H9 (cell line): ENCODE results near the gene JSRP1. TPM values are rescaled to one million over a fixed set of nuclear protein-coding genes. Genes with fewer than 3 reads are reported as not detected.

Experiments
- DNase-seq: peaks from one replicate; pipeline ENCODE4 v3.0.0-alpha.2; 2017
- H2AFZ ChIP-seq: one replicate; pipeline ENCODE4 v1.6.1; 2013; ENCODE audit warnings: mild to moderate bottlenecking, low read length, control low read depth, moderate library complexity
- H2AK5ac ChIP-seq: 2 replicates; pipeline ENCODE4 v1.6.1; 2013; ENCODE audit warnings: low read length, control low read depth, mixed read lengths; ENCODE audit not compliant: insufficient read length
- H2BK120ac ChIP-seq: one replicate; pipeline ENCODE4 v1.6.1; 2013; ENCODE audit warnings: low read depth, mild to moderate bottlenecking, low read length, control low read depth, inconsistent platforms; ENCODE audit not compliant: poor library complexity, severe bottlenecking
- H2BK12ac ChIP-seq: 2 replicates; pipeline ENCODE4 v1.6.1; 2013; ENCODE audit warnings: low read length, control low read depth, mixed read lengths, low read depth; ENCODE audit not compliant: insufficient read length
- H2BK15ac ChIP-seq: 2 replicates; pipeline ENCODE4 v1.6.1; 2013; ENCODE audit warnings: low read depth, low read length, control low read depth
- H2BK20ac ChIP-seq: one replicate; pipeline ENCODE4 v1.6.1; 2013; ENCODE audit warnings: low read depth, mild to moderate bottlenecking, low read length, control low read depth, inconsistent platforms; ENCODE audit not compliant: poor library complexity, severe bottlenecking
- H2BK5ac ChIP-seq: 2 replicates; pipeline ENCODE4 v1.6.1; 2013; ENCODE audit warnings: low read length, control low read depth, mixed read lengths; ENCODE audit not compliant: insufficient read length
- H3K14ac ChIP-seq: 2 replicates; pipeline ENCODE4 v1.6.1; 2013; ENCODE audit warnings: low read length, control low read depth; ENCODE audit not compliant: insufficient read depth
- H3K18ac ChIP-seq: 2 replicates; pipeline ENCODE4 v1.6.1; 2013; ENCODE audit warnings: low read depth, mild to moderate bottlenecking, mixed read lengths, low read length, control low read depth; ENCODE audit not compliant: insufficient read length
- H3K23ac ChIP-seq: 2 replicates; pipeline ENCODE4 v1.6.1; 2013; ENCODE audit warnings: low read length, control low read depth, mixed read lengths, low read depth; ENCODE audit not compliant: insufficient read length
- H3K23me2 ChIP-seq: 2 replicates; pipeline ENCODE4 v1.6.1; 2013; ENCODE audit warnings: low read depth, mild to moderate bottlenecking, mixed read lengths, low read length, control low read depth; ENCODE audit not compliant: insufficient read length, poor library complexity, severe bottlenecking
- H3K27ac ChIP-seq: 2 replicates; pipeline ENCODE4 v1.5.1; 2013; ENCODE audit warnings: low read length, control low read depth, mixed read lengths, low read depth; ENCODE audit not compliant: insufficient read length
- H3K27me3 ChIP-seq: 2 replicates; pipeline ENCODE4 v1.6.1; 2013; ENCODE audit warnings: low read length, control low read depth, inconsistent platforms; ENCODE audit not compliant: insufficient read depth
- H3K4ac ChIP-seq: 2 replicates; pipeline ENCODE4 v1.6.1; 2013; ENCODE audit warnings: low read depth, mild to moderate bottlenecking, control low read depth, inconsistent platforms, low read length, moderate library complexity
- H3K4me1 ChIP-seq: 2 replicates; pipeline ENCODE4 v1.6.1; 2013; ENCODE audit warnings: low read length, control low read depth, inconsistent platforms; ENCODE audit not compliant: insufficient read depth
- H3K4me2 ChIP-seq: 2 replicates; pipeline ENCODE4 v1.6.1; 2013; ENCODE audit warnings: low read length, control low read depth, mixed read lengths; ENCODE audit not compliant: insufficient read length, insufficient read depth
- H3K56ac ChIP-seq: 2 replicates; pipeline ENCODE4 v1.6.1; 2013; ENCODE audit warnings: low read depth, mild to moderate bottlenecking, mixed read lengths, low read length, control low read depth; ENCODE audit not compliant: insufficient read length
- H3K79me1 ChIP-seq: 2 replicates; pipeline ENCODE4 v1.6.1; 2013; ENCODE audit warnings: low read depth, mild to moderate bottlenecking, moderate library complexity, low read length, control low read depth, inconsistent platforms; ENCODE audit not compliant: insufficient read depth, poor library complexity, severe bottlenecking
- H3K79me2 ChIP-seq: 2 replicates; pipeline ENCODE4 v1.6.1; 2013; ENCODE audit warnings: low read length, control low read depth, inconsistent platforms; ENCODE audit not compliant: insufficient read depth
- H3K9ac ChIP-seq: 2 replicates; pipeline ENCODE4 v1.6.1; 2013; ENCODE audit warnings: low read length, control low read depth, mixed read lengths; ENCODE audit not compliant: insufficient read length; ENCODE audit errors: extremely low read depth
- H3K9me3 ChIP-seq: one replicate; pipeline ENCODE4 v1.6.1; 2013; ENCODE audit warnings: low read depth, low read length, inconsistent platforms; ENCODE audit not compliant: control insufficient read depth
- H3T11ph ChIP-seq: one replicate; pipeline ENCODE4 v1.6.1; 2013; ENCODE audit warnings: mild to moderate bottlenecking, low read length, control low read depth, inconsistent platforms
- H4K20me1 ChIP-seq: one replicate; pipeline ENCODE4 v1.6.1; 2013; ENCODE audit not compliant: control insufficient read depth, insufficient read length, insufficient read depth
- H4K5ac ChIP-seq: 2 replicates; pipeline ENCODE4 v1.6.1; 2013; ENCODE audit warnings: low read depth, mild to moderate bottlenecking, mixed read lengths, low read length, control low read depth; ENCODE audit not compliant: insufficient read length
- H4K8ac ChIP-seq: replicated peaks from 2 replicates; pipeline ENCODE4 v1.6.1; 2013; ENCODE audit warnings: low read length, control low read depth, mixed read lengths, low read depth; ENCODE audit not compliant: insufficient read length
- H4K91ac ChIP-seq: 2 replicates; pipeline ENCODE4 v1.6.1; 2013; ENCODE audit warnings: low read depth, mild to moderate bottlenecking, moderate library complexity, mixed read lengths, low read length, control low read depth; ENCODE audit not compliant: insufficient read length
- H3K27ac Mint-ChIP-seq, 3 experiments: 2 replicates in 2 of 3; 3 replicates in 1 of 3; pipeline ENCODE4 v1.8.0; 2020 to 2021; ENCODE audit warnings: mixed read lengths in 3 of 3, mild to moderate bottlenecking in 1 of 3, moderate library complexity in 1 of 3
- H3K27me3 Mint-ChIP-seq: 2 replicates; pipeline ENCODE4 v1.8.0; 2021; ENCODE audit warnings: low read depth, mild to moderate bottlenecking, moderate library complexity, mixed read lengths
- H3K36me3 Mint-ChIP-seq, 3 experiments: 2 replicates in 2 of 3; 3 replicates in 1 of 3; pipeline ENCODE4 v1.8.0; 2020 to 2021; ENCODE audit warnings: low read depth in 3 of 3, mixed read lengths in 3 of 3; ENCODE audit not compliant: insufficient read depth in 1 of 3
- H3K4me1 Mint-ChIP-seq, 2 experiments: 2 replicates each; pipeline ENCODE4 v1.8.0; 2020; ENCODE audit warnings: mixed read lengths in 2 of 2
- H3K4me3 Mint-ChIP-seq, 2 experiments: 2 replicates in 1 of 2; 3 replicates in 1 of 2; pipeline ENCODE4 v1.8.0; 2020 to 2021; ENCODE audit warnings: mild to moderate bottlenecking in 2 of 2, mixed read lengths in 2 of 2, moderate library complexity in 1 of 2
- H3K9me3 Mint-ChIP-seq, 2 experiments: 2 replicates in 1 of 2; 3 replicates in 1 of 2; pipeline ENCODE4 v1.8.0; 2020; ENCODE audit warnings: mild to moderate bottlenecking in 2 of 2, mixed read lengths in 2 of 2, moderate library complexity in 1 of 2
- CTCF ChIP-seq: fragments of 200-600 bp; sonication (generic); conservative IDR thresholded peaks from 3 replicates; pipeline ENCODE4 v1.8.0; 2021; ENCODE audit warnings: antibody characterized with exemption, mild to moderate bottlenecking
- WGBS: extraction: QIAGEN DNeasy Blood & Tissue Kit; methylation state at CpG from one replicate; pipeline ENCODE4 v1.1.7; 2013; ENCODE audit warnings: missing lambda C conversion rate, low lambda C conversion rate, mixed read lengths; ENCODE audit not compliant: insufficient read length; ENCODE audit errors: extremely low coverage; 5-methylcytosine and 5-hydroxymethylcytosine counted together
- total RNA-seq: library from RNA; stranded (reverse); gene quantifications from 2 replicates; pipeline ENCODE4 v1.2.1, GENCODE V29; 2021

The JSRP1 gene
- total RNA-seq, 1 experiment from 2014 or later: 0.90 TPM

- no peak overlapping the region for H3K23ac ChIP-seq
- DNase-seq: no peak
- Mint-ChIP-seq H3K36me3 (peaks cover 0 to 7% (median 4%) of the 10 kb centered on the region in 3 experiments; a peak in 3 of 7 replicates), H3K27ac (no peak overlapping the region; a peak in 1 of 7 replicates), H3K27me3 (peaks cover 96% of the 10 kb centered on the region), H3K4me3 (peak overlapping the region; percentile 52 to 82), H3K4me1 (peaks cover 7 to 16% of the 10 kb centered on the region in 2 experiments; a peak in 3 of 4 replicates), H3K9me3 (peaks cover 5 to 6% of the 10 kb centered on the region in 2 experiments; a peak in 3 of 5 replicates)
- H3K9ac ChIP-seq: no peak overlapping the region
- H3K27me3 ChIP-seq: peaks cover 35% of the 10 kb centered on the region; the same call in 1 of the 2 replicates
- H3K56ac ChIP-seq: no peak overlapping the region
- H3K18ac ChIP-seq: no peak overlapping the region
- TF ChIP-seq CTCF: no peak
- WGBS: no CpG with 5 or more reads among the region's 28 CpGs
- no peaks in the 10 kb centered on the region for H3K79me1 ChIP-seq
- no peak overlapping the region for H2BK15ac ChIP-seq
- H3K4me1 ChIP-seq: no peaks in the 10 kb centered on the region
- no peak overlapping the region for H2BK5ac ChIP-seq
- no peak overlapping the region for H2BK20ac ChIP-seq
- H3K23me2 ChIP-seq: no peaks in the 10 kb centered on the region
- no peak overlapping the region for H2BK12ac ChIP-seq
- no peak overlapping the region for H3K27ac ChIP-seq
- no peak overlapping the region for H2AK5ac ChIP-seq
- H3K14ac ChIP-seq: no peak overlapping the region
- H2AFZ ChIP-seq: no peak overlapping the region
- H3K9me3 ChIP-seq: no peaks in the 10 kb centered on the region
- H4K8ac ChIP-seq: no peak overlapping the region
- H4K91ac ChIP-seq: no peak overlapping the region
- H3T11ph ChIP-seq: no peak overlapping the region
- H4K20me1 ChIP-seq: no peaks in the 10 kb centered on the region
- H2BK120ac ChIP-seq: no peak overlapping the region
- H3K4ac ChIP-seq: no peak overlapping the region
- H3K4me2 ChIP-seq: no peak overlapping the region
- no peak overlapping the region for H4K5ac ChIP-seq
- H3K79me2 ChIP-seq: no peaks in the 10 kb centered on the region
Measured at GRCh38 chr19:2288818-2289713, 32.8 kb upstream of the JSRP1 start.
